Stimulated activated naive B cell treated with anti-CD40 and anti-IgM and Interleukin-4, amounts not matched to agents 10 μg/mL and 1 μg/mL and 100 μg/mL, for 72 hours (primary cell): ENCODE results near the gene TMEM179B.
"Not testable (repeated sequence)": the region's sequence is repeated elsewhere in the genome, so short reads cannot be mapped to it uniquely, and the experiment has no call there.

Source experiments
- ATAC-seq, 2 donors: fragments of 150-1000 bp; cut with Tn5 transposase; replicated peaks; 2 replicates each; pipeline ENCODE4 v1.10.0; 2021; ENCODE audit warnings: moderate library complexity in 1 of 2
- DNase-seq: peaks from one replicate; pipeline ENCODE4 v3.0.0; 2021
- H3K27ac Mint-ChIP-seq: one replicate; pipeline ENCODE4 v1.8.0; 2022; ENCODE audit warnings: mild to moderate bottlenecking, mixed read lengths
- H3K27me3 Mint-ChIP-seq, 2 donors: one replicate each; pipeline ENCODE4 v1.8.0; 2022; ENCODE audit warnings: mixed read lengths in 2 of 2
- H3K36me3 Mint-ChIP-seq, 2 donors: one replicate each; pipeline ENCODE4 v1.8.0; 2022; ENCODE audit warnings: mixed read lengths in 2 of 2, mild to moderate bottlenecking in 1 of 2
- H3K4me1 Mint-ChIP-seq, 2 donors: one replicate each; pipeline ENCODE4 v1.8.0; 2022; ENCODE audit warnings: mixed read lengths in 2 of 2, mild to moderate bottlenecking in 1 of 2
- H3K4me3 Mint-ChIP-seq, 2 donors: one replicate each; pipeline ENCODE4 v1.8.0; 2022; ENCODE audit warnings: mild to moderate bottlenecking in 2 of 2, mixed read lengths in 2 of 2, moderate library complexity in 1 of 2
- H3K9me3 Mint-ChIP-seq, 2 donors: one replicate each; pipeline ENCODE4 v1.8.0; 2022; ENCODE audit warnings: mixed read lengths in 2 of 2, mild to moderate bottlenecking in 1 of 2

The TMEM179B gene

DNA sequence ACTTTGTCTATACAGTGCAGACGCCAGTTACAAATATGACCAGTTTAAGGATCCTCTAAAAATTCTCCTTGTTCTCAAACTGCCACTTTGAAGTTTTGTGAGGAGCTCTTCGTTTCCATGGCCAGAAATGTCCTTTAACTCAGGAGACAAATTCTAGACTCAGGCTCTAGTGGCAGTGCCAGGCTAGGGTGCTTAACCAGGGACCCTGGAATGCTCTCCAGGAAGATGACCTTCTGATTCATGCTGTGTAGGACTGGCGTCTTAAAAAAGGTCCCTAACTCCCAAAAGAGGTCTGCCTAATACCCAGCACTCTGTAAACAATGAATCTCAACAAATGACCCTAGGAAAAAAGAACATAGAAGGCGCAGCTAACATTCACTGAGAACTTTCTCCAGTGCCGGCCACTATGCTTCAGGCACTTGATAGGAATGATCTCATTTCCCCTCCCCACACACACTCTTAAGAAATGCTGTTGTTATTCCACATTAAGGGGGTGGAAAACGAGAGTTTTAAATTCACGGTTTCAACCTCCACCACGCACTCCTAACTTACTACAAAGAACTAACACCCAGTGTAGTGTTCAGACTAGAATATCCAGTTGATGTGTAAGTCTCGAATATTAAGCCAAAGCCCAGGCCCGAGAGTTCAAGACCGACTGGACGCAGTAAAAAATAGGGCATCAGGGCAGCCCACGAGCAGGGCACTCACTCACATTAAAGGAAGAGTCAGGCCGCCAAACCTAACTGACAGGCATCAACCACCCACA, 17.3 kb downstream of the TMEM179B start:
- DNase-seq (no peak), ATAC-seq (peak; percentile 25 to 26)
- H3K27ac Mint-ChIP-seq, result peak overlapping the region; percentile 99
- no peaks in the 10 kb centered on the region for H3K9me3 Mint-ChIP-seq
- no peaks in the 10 kb centered on the region for H3K27me3 Mint-ChIP-seq
- H3K4me1 Mint-ChIP-seq, result peaks cover 27 to 46% of the 10 kb centered on the region in 2 donors
- H3K4me3 Mint-ChIP-seq, result peak overlapping the region; percentile 94 to 97
- H3K36me3 Mint-ChIP-seq, result peaks cover 29 to 36% of the 10 kb centered on the region in 2 donors

DNA sequence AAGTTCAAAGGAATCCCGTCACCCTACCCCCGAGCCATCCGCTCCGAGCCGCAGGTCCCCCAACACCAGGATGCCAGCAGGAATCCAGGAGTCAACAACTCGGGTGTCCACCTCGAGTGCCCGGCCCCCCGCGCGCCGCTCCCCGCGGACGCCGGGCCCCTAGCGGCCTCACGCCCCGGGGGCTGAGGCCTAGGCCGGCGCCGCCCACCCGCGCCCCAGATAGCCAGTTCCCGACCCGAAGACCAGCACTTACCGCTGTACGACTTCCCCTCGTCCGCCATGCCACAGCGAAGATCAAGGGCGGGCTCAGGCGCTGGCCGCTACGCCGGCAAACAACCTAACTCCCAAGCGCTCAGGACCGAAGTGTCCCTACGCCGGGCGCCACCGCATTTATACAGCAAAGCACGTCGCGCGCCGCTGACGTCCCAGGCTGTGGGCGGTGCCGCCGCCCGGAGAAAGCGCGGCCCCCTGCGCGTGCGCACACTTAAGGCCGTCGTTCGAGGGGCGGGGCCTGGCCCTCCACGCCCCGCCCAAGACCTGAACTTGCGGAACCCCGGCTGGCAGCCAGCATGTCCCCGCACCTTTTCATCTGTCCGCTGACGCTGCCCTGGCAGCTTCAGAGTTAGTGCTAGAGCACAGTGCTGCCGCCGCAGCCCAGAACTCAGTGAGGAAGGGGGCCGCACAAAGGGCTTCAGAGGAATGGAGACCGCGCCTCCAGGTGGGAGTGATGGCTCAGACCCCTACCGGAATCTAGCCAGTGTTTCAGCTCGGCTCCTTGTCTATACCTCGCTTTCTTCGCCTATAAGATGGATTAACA, 18.1 kb downstream of the TMEM179B start, which contains the start of gene NXF1:
TSS of gene NXF1 (minus strand) at position 365 of the 817 bp plus-strand sequence. CDS start at position 281, 84 bp downstream.
- Mint-ChIP-seq H3K36me3 (peaks cover 23 to 29% of the 10 kb centered on the region in 2 donors), H3K27me3 (no peaks in the 10 kb centered on the region), H3K27ac (peak within 1 kb of the TSS; percentile 99), H3K4me1 (peaks cover 25 to 46% of the 10 kb centered on the region in 2 donors), H3K9me3 (no peaks in the 10 kb centered on the region), H3K4me3 (peak within 1 kb of the TSS; percentile 94 to 97)
- ATAC-seq, result peak; percentile 87 to 90
- DNase-seq, result peak; percentile 95

DNA sequence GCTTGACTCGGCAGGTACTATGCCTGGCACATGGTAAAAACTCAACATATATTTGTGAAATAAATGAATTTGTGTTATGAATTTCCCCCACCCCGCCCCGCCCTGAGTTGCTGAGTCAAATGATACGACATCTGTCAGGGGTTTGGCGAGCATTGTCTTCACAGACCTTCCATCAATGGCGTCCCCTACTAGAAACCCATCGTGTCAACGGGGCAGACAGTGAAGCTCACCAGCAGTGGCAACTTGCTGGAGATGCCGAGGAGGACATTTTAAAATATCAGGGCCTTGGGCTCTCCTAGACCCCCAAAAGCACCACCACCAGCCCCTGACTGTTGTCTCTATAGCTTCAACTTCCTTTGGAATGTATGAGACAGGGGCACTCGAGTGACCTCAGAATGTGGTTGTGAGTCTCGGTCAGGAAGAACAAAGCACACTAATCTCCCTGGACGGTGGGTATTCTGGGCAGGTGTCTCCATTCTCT, 18.8 kb downstream of the TMEM179B start:
- peaks cover 20 to 26% of the 10 kb centered on the region in 2 donors for H3K36me3 Mint-ChIP-seq
- no peaks in the 10 kb centered on the region for H3K9me3 Mint-ChIP-seq
- H3K4me3 Mint-ChIP-seq, result peak overlapping the region; percentile 94 to 97
- peaks cover 25 to 49% of the 10 kb centered on the region in 2 donors for H3K4me1 Mint-ChIP-seq
- no peaks in the 10 kb centered on the region for H3K27me3 Mint-ChIP-seq
- DNase-seq, result no peak
- peak; percentile 19 to 33 for ATAC-seq
- H3K27ac Mint-ChIP-seq, result peak overlapping the region; percentile 99

DNA sequence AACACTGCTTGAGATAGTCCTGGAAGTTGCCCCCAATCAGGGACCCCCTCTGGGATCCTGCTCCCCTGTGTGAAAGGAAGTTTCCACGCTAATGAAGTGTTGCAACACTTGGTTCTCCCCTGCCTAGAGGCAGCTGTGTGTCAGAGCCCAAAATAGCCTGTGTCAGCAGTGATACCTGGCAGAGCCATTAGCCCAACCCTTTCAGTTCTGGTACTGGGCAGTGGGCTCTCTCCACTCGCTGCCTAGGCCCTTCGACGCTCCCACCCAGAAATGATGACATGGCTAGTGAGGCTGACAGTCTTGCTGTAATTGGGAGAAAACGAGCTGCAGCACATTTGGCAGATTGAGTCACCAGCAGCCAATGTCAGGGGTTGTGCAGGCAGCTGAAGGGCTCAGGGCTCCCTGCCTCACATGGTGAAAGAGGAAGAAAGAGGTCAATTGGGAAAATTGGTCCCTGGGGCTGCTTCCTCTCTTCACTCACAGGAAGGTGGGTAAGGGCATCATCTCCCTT, 19.5 kb downstream of the TMEM179B start:
- DNase-seq, result no peak
- no peaks in the 10 kb centered on the region for H3K27me3 Mint-ChIP-seq
- H3K9me3 Mint-ChIP-seq, result no peaks in the 10 kb centered on the region
- no peak for ATAC-seq
- peak overlapping the region; percentile 65 for H3K27ac Mint-ChIP-seq
- peaks cover 15 to 19% of the 10 kb centered on the region in 2 donors for H3K36me3 Mint-ChIP-seq
- H3K4me1 Mint-ChIP-seq, result peaks cover 27 to 49% of the 10 kb centered on the region in 2 donors
- peak overlapping the region; percentile 63 to 97 for H3K4me3 Mint-ChIP-seq

DNA sequence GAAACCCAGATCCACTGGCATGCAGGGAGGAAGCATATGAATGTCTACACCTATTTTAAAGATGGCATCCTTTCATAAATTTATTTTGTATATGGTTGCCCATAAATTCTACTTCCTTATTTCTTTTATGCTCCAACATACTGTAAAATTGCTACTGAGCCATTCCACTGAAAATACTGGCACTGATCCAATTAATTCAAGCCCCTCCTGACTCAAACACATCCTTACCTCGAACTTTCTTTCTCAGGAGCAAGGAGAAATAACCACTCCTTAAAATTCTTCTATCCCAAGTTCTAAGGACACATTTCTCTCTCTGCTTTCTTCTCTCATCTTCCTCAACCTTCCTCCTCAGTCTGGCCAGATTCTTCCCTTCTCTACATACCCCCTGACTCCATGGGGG, 23.5 kb downstream of the TMEM179B start:
- H3K27ac Mint-ChIP-seq, result no peak overlapping the region
- H3K36me3 Mint-ChIP-seq, result peaks cover 0 to 9% of the 10 kb centered on the region in 2 donors
- H3K4me3 Mint-ChIP-seq, result no peak overlapping the region
- H3K9me3 Mint-ChIP-seq, result no peaks in the 10 kb centered on the region
- peaks cover 13 to 22% of the 10 kb centered on the region in 2 donors for H3K4me1 Mint-ChIP-seq
- H3K27me3 Mint-ChIP-seq, result no peaks in the 10 kb centered on the region
- no peak for ATAC-seq
- no peak for DNase-seq

DNA sequence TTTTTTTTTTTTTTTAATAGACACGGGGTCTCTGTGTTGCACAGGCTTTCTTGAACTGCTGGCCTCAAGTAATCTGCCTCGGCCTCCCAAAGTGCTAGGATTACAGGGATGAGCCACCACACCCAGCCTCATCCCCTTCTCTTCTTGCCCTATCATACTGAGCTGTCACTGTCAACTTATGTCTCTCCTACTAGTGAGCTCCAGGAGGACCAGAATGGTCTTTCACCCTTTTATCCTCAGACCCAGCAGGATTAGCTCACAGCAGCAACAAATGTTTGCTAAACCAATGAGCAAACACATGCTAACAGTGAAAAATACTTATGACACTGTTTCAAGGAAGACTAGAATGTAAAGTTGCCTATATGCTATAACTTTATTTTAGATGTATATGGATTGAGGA, 24.5 kb downstream of the TMEM179B start:
- Mint-ChIP-seq H3K27me3 (no peaks in the 10 kb centered on the region), H3K9me3 (no peaks in the 10 kb centered on the region), H3K27ac (no peak overlapping the region), H3K4me3 (no peak overlapping the region), H3K4me1 (peaks cover 8 to 14% of the 10 kb centered on the region in 2 donors), H3K36me3 (peaks cover 0 to 10% of the 10 kb centered on the region in 2 donors)
- DNase-seq, result no peak
- ATAC-seq, result no peak

DNA sequence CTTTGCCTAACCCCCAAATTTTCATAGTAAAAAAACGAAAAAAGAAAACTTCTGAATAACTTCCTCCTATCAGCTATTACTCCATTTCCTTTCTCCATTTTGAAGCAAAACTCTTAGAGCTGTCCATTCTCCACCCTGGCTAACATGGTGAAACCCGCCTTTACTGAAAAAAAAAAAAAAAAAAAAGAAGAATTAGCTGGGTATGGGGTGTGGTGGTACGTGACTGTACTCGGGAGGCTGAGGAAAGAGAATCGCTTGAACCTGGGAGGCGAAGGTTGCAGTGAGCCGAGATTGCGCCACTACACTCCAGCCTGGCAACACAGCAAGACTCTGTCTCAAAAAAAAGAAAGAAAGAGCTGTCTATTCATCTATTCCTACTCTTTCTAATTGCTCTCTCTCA, 29.4 kb downstream of the TMEM179B start:
- DNase-seq, result no peak
- no peaks in the 10 kb centered on the region for H3K9me3 Mint-ChIP-seq
- H3K4me1 Mint-ChIP-seq, result no peaks in the 10 kb centered on the region
- H3K36me3 Mint-ChIP-seq, result peaks cover 12 to 22% of the 10 kb centered on the region in 2 donors
- H3K4me3 Mint-ChIP-seq, result no peak overlapping the region
- no peak overlapping the region for H3K27ac Mint-ChIP-seq
- no peak for ATAC-seq
- H3K27me3 Mint-ChIP-seq, result no peaks in the 10 kb centered on the region

DNA sequence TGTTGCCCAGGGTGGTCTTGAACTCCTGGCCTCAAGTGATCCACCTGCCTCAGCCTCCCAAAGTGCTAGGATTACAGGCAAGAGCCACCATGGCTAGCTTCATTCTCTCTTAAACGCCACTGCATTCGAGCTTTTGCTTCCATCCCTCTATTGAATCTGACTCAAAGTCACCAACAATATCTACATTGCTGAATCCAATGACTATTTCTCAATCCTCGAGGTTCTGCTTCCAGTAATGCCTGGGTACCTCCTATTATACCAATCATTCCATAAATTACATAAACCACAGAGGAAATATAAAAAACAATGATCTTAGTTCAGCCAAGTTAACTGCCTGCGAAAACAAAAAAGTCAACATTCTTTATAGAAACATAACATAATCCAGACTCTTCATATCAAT, 29.9 kb downstream of the TMEM179B start:
- no peaks in the 10 kb centered on the region for H3K4me1 Mint-ChIP-seq
- DNase-seq (no peak), ATAC-seq (no peak)
- H3K27me3 Mint-ChIP-seq, result no peaks in the 10 kb centered on the region
- no peak overlapping the region for H3K4me3 Mint-ChIP-seq
- peaks cover 12 to 22% of the 10 kb centered on the region in 2 donors for H3K36me3 Mint-ChIP-seq
- no peak overlapping the region for H3K27ac Mint-ChIP-seq
- no peaks in the 10 kb centered on the region for H3K9me3 Mint-ChIP-seq

DNA sequence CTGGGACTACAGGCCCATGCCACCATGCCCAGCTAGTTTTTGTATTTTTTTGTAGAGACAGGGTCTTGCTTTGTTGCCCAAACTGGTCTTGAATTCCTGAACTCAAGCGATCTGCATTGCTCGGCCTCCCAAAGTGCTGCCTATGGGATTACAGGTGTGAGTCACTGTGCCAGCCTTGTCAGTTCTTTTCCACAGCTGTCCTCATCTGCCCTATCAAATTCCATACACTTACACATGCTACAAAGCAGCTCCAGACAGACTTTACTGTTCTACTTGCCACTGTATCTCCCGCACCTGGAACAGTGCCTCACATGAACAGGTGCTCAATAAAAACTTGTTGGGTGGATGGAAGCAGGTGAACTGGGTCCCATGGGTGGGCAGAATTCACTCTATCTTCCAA, 36.5 kb downstream of the TMEM179B start:
- Mint-ChIP-seq H3K27me3 (no peaks in the 10 kb centered on the region), H3K9me3 (no peaks in the 10 kb centered on the region), H3K36me3 (peaks cover 32 to 53% of the 10 kb centered on the region in 2 donors), H3K27ac (no peak overlapping the region), H3K4me3 (no peak overlapping the region), H3K4me1 (peaks cover 0 to 1% of the 10 kb centered on the region in 2 donors)
- DNase-seq, result no peak
- ATAC-seq, result no peak

DNA sequence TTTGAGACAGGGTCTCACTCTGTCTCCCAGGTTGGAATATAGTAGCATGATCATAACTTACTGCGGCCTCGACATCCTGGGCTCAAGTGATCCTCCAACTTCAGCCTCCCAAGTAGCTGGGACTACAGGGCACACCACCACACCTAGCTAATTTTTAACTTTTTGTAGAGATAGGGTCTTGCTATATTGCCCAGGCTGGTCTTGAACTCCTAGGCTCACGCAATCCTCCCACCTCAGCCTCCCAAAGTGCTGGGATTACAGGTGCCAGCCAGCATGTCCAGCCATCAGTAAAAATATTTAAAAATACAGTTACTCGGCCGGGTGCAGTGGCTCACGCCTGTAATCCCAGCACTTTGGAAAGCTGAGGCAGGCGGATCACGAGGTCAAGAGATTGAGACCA, 40.9 kb downstream of the TMEM179B start:
- H3K36me3 Mint-ChIP-seq, result peaks cover 31 to 47% of the 10 kb centered on the region in 2 donors
- peaks cover 17 to 29% of the 10 kb centered on the region in 2 donors for H3K4me1 Mint-ChIP-seq
- H3K9me3 Mint-ChIP-seq, result not testable (repeated sequence)

DNA sequence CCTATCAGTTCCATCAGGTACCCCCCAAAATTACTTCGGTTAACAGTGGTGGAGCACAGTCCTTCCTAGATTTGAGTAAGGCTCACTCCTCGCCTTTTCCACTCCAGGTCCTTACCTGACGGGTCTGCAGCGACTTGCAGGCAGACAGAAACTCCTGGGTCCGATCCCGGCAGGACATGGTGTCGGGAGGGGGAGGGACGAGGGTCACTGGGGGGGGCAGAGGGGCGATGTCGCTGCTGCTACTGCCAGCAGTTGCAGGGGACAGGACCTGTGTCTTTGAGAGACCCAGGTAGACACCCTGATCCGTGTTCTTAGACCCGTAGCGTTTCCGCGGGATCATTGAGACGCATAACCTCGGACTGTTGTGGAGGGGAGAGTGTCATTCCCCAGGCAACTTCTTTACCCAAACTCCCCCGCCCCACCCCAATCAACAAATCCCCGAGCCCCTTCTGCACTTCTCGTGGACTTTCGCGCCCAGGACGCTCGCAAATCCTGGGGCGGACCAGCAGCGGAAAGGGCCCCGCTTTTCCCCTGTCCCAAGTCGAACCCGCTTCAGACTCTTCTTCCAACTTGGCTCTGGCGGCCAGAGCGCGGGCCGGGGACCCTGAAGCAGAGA, 43.8 kb downstream of the TMEM179B start:
- no peak for DNase-seq
- Mint-ChIP-seq H3K4me1 (peaks cover 33 to 52% of the 10 kb centered on the region in 2 donors), H3K9me3 (no peaks in the 10 kb centered on the region), H3K27ac (peak overlapping the region; percentile 99), H3K4me3 (peak overlapping the region; percentile 86 to 94), H3K36me3 (peaks cover 27 to 44% of the 10 kb centered on the region in 2 donors), H3K27me3 (no peaks in the 10 kb centered on the region)
- peak; percentile 4 to 17 for ATAC-seq

More for the DNA sequence above, 40.9 kb downstream of the TMEM179B start:
- not testable (repeated sequence) for ATAC-seq, H3K4me3 Mint-ChIP-seq, H3K27ac Mint-ChIP-seq, H3K27me3 Mint-ChIP-seq, DNase-seq

DNA sequence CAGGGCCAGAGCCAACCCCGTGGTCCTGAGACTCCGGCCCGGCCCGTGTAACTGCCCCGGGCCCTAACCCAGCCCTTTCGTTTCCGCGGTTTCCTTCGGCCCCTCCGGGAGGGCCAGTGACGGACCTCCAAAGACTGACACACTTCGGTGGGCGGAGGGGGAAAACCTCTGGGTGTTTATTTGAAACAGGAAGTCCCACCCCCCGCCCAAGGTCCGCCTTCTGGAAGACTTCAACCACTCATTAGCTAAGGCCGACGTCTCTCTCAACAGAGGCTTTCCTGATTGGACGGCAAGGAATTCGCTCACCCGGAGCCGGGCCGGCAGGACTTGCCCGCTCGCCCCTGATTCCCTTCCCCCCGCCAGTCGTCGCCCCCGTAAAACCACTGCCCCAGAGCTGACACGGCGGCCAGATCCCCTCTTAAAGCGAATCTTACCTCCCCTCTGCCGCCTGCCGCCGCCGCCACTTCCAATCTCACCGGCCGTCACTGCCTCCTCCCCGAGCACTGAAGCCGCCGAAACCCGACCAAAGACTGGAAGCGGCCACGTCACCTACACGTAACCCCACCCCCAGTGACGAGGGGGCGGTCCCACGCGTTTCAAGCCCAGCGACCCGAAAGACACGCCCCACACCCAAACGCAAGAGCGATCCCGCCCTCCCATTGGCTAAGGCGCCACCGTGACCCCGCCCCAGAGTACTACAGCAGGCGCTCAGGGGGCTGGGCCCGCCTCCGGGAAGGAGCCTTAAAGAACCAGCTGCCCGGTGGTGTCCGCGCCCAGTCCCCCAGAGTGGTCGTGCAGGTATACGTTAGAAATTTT, 44.5 kb downstream of the TMEM179B start, which contains the start of gene STX5:
TSS of gene STX5 (minus strand) at position 532 of the 816 bp plus-strand sequence. CDS start 808 bp downstream, outside the sequence.
- Mint-ChIP-seq H3K27ac (peak within 1 kb of the TSS; percentile 99), H3K36me3 (peaks cover 27 to 48% of the 10 kb centered on the region in 2 donors), H3K27me3 (no peaks in the 10 kb centered on the region), H3K4me1 (peaks cover 36 to 55% of the 10 kb centered on the region in 2 donors), H3K9me3 (no peaks in the 10 kb centered on the region), H3K4me3 (peak within 1 kb of the TSS; percentile 86 to 94)
- peak; percentile 97 for DNase-seq
- ATAC-seq, result peak; percentile 88 to 91
